D721Med (cell line): Measurements from ENCODE around the gene ZNF471.

Experiments
- DNase-seq: peaks from one replicate; pipeline ENCODE4 v3.0.0; 2011; ENCODE audit warnings: low spot score; ENCODE audit not compliant: insufficient read length
- FAIRE-seq: peaks from 2 replicates; lab custom pipeline; 2011; peaks lifted over from hg19 to GRCh38; lab: Jason Lieb, UNC
- TF ChIP-seq, protein P1 (sequence below): IDR thresholded peaks from 2 replicates; pipeline ENCODE4 v1.5.1; 2012; ENCODE audit warnings: mild to moderate bottlenecking, control low read depth; ENCODE audit not compliant: insufficient read depth; ENCODE audit errors: missing control alignments

The ZNF471 gene

DNA sequence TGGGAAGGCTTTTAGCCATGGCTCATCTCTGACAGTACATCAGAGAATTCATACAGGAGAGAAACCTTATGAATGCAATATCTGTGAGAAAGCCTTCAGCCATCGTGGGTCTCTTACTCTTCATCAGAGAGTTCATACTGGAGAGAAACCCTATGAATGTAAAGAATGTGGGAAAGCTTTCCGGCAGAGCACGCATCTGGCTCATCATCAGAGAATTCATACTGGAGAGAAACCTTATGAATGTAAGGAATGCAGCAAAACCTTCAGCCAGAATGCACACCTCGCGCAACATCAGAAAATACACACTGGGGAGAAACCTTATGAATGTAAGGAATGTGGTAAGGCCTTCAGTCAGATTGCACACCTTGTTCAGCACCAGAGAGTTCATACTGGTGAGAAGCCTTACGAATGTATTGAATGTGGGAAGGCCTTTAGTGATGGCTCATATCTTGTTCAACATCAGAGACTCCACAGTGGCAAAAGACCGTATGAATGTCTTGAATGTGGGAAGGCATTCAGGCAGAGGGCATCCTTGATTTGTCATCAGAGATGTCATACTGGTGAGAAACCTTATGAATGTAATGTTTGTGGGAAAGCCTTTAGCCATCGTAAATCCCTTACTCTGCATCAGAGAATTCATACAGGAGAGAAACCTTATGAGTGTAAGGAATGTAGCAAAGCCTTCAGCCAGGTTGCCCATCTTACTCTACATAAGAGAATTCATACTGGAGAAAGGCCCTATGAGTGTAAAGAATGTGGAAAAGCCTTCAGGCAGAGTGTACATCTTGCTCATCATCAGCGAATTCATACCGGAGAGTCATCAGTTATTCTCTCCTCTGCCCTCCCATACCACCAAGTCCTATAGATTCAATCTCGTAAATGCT is 70.3 kb downstream of the ZNF471 start:
- no peak for FAIRE-seq
- no peak for DNase-seq
- TF ChIP-seq, protein P1, sequence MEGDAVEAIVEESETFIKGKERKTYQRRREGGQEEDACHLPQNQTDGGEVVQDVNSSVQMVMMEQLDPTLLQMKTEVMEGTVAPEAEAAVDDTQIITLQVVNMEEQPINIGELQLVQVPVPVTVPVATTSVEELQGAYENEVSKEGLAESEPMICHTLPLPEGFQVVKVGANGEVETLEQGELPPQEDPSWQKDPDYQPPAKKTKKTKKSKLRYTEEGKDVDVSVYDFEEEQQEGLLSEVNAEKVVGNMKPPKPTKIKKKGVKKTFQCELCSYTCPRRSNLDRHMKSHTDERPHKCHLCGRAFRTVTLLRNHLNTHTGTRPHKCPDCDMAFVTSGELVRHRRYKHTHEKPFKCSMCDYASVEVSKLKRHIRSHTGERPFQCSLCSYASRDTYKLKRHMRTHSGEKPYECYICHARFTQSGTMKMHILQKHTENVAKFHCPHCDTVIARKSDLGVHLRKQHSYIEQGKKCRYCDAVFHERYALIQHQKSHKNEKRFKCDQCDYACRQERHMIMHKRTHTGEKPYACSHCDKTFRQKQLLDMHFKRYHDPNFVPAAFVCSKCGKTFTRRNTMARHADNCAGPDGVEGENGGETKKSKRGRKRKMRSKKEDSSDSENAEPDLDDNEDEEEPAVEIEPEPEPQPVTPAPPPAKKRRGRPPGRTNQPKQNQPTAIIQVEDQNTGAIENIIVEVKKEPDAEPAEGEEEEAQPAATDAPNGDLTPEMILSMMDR, result no peak
